ENCODE data around the gene SH3RF2.

Gene SH3RF2

DNA sequence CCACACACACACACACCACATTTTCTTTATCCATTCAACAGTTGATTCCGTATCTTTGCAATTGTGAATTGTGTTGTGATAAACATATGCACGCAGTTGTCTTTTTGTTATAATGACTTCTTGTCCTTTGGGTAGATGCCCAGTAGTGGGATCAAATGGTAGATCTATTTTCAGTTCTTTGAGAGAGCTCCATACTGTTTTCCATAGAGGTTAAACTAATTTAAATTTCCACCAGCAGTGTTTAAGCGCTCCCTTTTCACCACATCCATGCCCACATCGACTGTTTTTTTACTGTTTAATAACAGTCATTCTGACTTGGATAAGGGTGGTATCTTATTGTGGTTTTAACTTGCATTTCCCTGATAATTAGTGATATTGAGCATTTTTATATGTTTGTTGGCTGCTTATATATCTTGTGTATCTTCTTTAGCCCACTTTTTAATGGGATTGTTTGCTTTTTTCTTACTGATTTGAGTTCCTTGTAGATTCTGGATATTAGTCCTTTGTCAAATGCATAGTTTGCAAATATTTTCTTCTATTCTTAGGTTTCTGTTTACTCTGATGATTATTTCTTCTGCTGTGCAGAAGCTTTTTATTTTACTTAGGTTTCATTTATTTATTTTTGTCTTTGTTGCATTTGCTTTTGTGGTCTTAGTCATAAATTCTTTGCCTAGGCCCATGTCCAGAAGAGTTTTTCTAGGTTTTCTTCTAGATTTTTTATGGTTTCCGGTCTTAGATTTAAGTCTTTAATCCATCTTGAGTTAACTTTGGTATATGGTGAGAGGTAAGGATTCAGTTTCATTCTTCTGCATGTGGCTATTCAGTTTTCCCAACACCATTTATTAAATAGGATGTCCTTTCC is 82.4 kb downstream of the SH3RF2 start:
- H3K4me1 Mint-ChIP-seq = no peaks in the 10 kb centered on the region
- no peaks in the 10 kb centered on the region for H3K36me3 Mint-ChIP-seq
- no peak overlapping the region for H3K27ac Mint-ChIP-seq
- no peak overlapping the region for H3K4me3 Mint-ChIP-seq
- H3K27me3 Mint-ChIP-seq = peaks cover 2% of the 10 kb centered on the region
- peaks cover 5% of the 10 kb centered on the region for H3K9me3 Mint-ChIP-seq

DNA sequence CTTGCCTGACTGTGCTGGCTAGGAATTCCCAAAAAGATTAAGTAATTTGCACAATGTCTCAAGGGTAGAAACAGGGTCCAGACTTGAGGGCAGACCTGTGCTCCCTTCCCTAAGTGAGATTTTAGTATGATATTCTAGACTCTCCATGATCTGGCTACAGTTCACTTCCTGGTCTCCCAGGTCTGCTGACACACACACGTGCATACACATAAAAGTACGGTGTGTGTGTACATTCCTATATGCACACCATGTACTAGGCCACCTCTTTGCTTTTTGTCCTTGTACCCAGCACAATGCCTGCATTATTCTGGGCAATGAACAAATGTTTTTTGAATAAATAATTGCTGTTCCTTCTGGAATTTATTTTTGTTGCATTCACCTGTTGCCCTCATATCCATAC is 83.7 kb downstream of the SH3RF2 start:
- Mint-ChIP-seq H3K27ac (no peak overlapping the region), H3K4me3 (no peak overlapping the region), H3K27me3 (peaks cover 5% of the 10 kb centered on the region), H3K36me3 (no peaks in the 10 kb centered on the region), H3K4me1 (no peaks in the 10 kb centered on the region), H3K9me3 (peaks cover 5% of the 10 kb centered on the region)

DNA sequence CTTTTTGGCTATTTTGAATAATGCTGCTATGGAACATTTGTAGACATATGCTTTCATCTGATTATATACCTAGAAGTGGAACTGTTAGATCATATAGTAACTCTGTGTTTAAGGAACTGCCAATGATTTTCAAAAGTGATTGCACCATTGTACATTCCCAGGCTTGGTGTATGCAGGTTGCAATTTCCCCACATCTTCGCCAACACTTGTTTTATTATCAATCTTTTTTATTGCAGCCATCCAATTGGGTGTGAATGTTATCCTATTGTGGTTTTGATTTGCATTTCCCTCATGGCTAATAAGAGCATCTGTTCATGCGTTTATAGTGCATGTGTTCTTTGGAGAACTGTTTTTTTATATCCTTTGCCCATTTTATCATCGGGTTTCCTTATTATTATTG is 87.7 kb downstream of the SH3RF2 start:
- Mint-ChIP-seq H3K36me3 (no peaks in the 10 kb centered on the region), H3K4me1 (no peaks in the 10 kb centered on the region), H3K27me3 (peaks cover 9% of the 10 kb centered on the region), H3K9me3 (peaks cover 5% of the 10 kb centered on the region), H3K4me3 (no peak overlapping the region), H3K27ac (no peak overlapping the region)

DNA sequence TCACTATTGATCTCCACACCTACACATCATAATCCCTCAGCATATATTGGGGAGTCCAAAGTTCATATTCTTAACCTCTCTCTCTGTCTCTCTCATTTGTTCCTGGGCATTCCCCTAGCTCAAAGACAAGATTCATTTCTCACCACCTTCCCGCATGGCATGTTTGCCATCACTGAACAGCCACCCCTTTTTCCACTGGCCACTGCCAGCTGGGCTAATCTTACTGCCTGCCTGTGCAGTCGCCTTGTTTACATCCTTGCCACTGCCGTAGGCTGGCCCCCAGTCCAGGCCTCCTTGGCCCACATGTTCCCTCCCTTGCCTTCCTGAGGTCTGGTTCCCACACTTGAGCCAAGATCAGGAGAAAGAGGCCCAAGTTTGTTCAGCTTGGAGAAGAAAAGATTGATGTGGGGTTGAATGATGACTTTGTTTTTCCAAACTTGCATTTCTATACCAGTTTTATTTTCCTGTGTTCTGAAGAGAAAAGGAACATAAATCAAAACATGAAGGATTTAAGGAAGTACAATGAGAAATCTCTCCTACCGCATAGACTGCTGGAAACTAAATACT is 88.8 kb downstream of the SH3RF2 start:
- Mint-ChIP-seq H3K36me3 (no peaks in the 10 kb centered on the region), H3K4me1 (no peaks in the 10 kb centered on the region), H3K4me3 (no peak overlapping the region), H3K27ac (no peak overlapping the region), H3K27me3 (peaks cover 9% of the 10 kb centered on the region), H3K9me3 (peaks cover 4% of the 10 kb centered on the region)

DNA sequence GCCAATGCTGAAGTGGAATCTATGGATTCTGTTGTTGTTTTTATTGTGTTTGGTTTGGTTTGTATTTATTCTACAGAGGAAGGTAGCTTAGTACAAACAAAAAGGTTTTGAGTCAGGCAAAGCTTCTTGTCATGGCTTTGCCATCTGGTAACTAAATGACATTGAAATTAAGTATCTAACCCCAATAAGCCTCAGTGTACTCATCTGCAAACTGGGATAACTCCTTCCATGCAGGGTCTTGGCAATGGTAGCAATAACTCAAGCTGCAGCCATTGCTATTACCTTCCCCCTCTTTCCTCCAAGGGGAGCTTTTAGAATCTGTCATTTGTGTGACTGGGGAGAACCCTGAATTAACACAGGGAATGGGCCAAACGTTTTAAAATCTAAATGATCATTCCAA is 89.3 kb downstream of the SH3RF2 start:
- Mint-ChIP-seq H3K9me3 (no peaks in the 10 kb centered on the region), H3K36me3 (no peaks in the 10 kb centered on the region), H3K4me1 (no peaks in the 10 kb centered on the region), H3K4me3 (no peak overlapping the region), H3K27me3 (peaks cover 6% of the 10 kb centered on the region), H3K27ac (no peak overlapping the region)

DNA sequence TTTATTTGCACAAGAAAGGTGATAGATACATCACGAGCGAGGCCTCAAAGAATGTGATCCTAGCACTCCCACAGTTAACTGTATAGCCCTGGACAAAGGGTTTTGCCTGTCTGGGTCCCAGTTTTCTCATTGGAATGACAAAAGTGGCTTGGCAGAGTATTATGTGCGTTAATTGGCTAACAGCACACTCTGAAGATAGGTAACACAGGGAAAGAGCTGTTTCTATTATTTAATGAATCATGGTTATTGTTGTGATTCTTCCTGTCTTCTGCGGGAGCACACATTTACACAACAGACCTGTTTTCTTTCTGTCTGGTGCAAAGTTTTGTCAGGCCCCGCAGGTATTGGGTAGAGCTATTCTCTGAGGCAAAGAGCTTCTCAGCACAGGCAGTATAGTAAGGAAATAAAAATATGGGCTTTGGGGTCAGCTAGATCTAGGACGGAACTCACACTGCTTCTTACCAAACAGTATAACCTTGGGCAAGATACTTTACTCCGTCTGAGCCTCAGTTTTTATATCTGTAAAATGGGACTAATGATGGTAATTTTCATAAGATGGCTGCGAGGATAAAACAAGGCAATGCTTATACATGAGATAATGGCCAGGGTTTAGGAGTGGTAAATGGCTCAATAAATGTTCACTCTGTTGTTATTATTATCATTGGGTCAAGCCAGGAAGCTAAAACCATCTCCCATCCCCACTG is 90.1 kb downstream of the SH3RF2 start:
- H3K4me1 Mint-ChIP-seq = no peaks in the 10 kb centered on the region
- peaks cover 6% of the 10 kb centered on the region for H3K27me3 Mint-ChIP-seq
- no peak overlapping the region for H3K27ac Mint-ChIP-seq
- no peak overlapping the region for H3K4me3 Mint-ChIP-seq
- H3K9me3 Mint-ChIP-seq = no peaks in the 10 kb centered on the region
- H3K36me3 Mint-ChIP-seq = no peaks in the 10 kb centered on the region

DNA sequence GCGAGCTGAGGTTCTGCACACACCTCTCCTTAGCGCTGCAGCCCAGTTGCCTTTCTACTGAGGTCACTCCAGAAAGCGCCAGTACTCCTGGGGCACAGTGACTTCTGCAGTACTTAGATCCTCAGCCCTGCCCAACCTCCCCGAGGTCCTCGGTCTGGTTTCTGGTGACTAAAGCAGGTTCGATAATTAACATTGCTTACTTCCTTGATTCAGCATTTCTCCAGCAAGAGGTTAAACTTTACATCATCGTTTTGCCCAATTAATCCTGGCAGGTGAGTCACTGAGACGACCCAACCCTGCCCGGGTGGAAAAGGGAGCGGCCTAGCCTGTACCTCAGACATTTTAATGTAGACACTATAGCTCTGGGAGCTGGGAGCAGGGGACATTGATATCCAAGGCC is 91.4 kb downstream of the SH3RF2 start:
- no peaks in the 10 kb centered on the region for H3K9me3 Mint-ChIP-seq
- H3K27me3 Mint-ChIP-seq = peaks cover 6% of the 10 kb centered on the region
- H3K36me3 Mint-ChIP-seq = no peaks in the 10 kb centered on the region
- H3K27ac Mint-ChIP-seq = no peak overlapping the region
- H3K4me1 Mint-ChIP-seq = no peaks in the 10 kb centered on the region
- no peak overlapping the region for H3K4me3 Mint-ChIP-seq

DNA sequence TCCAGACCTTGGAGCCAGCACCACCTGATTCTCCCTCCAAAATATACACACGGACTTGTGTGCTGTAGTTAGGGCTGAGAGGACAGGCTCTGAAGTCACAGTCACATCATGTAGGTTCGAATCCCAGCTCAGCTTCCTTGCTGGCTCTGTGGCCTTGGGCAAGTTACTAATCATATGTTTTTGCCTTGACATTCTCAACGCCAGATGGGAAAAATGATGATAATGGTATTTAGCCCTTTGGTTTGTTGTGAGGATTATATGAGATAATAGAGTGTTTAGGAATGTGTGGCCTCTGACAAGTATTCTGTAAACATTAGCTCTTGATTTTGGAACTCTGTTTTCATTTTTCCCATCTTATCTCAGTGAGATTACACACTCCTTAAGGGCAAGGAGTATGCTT is 96.5 kb downstream of the SH3RF2 start:
- Mint-ChIP-seq H3K27ac (no peak overlapping the region), H3K4me1 (no peaks in the 10 kb centered on the region), H3K27me3 (peaks cover 2% of the 10 kb centered on the region), H3K4me3 (no peak overlapping the region), H3K36me3 (no peaks in the 10 kb centered on the region), H3K9me3 (no peaks in the 10 kb centered on the region)

DNA sequence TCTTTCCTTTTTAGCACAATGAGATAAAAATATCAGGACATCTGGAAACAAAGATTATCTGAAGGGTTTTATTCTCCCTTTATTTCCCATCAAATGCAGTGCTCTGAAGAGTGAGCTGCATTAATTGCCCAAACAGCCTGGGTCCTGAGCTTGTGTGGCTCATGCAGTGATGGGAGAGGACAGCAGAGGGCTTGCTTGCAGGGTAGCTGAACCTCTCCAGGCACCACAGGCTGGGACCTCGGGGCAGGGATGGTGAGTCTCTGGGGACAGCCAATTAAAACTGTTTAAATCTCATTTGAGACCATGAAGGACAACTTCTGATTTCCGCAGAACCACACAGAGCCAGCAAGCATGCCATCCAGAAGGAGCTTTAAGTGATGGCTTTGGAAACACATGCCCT is 97.7 kb downstream of the SH3RF2 start:
- Mint-ChIP-seq H3K27me3 (peaks cover 2% of the 10 kb centered on the region), H3K4me1 (no peaks in the 10 kb centered on the region), H3K4me3 (no peak overlapping the region), H3K9me3 (no peaks in the 10 kb centered on the region), H3K27ac (no peak overlapping the region), H3K36me3 (no peaks in the 10 kb centered on the region)

DNA sequence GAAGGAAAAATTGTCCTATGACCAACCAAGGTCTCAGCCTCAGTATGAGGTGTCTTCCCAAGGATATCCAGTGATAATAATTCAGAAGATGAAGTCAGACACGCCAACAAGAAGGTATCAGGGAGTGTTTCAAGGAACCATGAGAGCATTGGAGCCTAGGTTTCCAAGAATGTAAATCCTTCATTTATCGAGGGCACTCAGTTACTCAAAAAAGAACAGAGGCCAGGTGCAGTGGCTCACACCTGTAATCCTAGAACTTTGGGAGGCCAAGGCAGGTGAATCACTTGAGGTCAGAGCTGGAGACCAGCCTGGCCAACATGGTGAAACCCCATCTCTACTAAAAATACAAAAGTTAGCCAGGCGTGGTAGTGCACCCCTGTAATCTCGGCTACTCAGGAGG is 98.2 kb downstream of the SH3RF2 start:
- Mint-ChIP-seq H3K27ac (no peak overlapping the region), H3K4me1 (no peaks in the 10 kb centered on the region), H3K9me3 (no peaks in the 10 kb centered on the region), H3K27me3 (peaks cover 2% of the 10 kb centered on the region), H3K36me3 (no peaks in the 10 kb centered on the region), H3K4me3 (no peak overlapping the region)

DNA sequence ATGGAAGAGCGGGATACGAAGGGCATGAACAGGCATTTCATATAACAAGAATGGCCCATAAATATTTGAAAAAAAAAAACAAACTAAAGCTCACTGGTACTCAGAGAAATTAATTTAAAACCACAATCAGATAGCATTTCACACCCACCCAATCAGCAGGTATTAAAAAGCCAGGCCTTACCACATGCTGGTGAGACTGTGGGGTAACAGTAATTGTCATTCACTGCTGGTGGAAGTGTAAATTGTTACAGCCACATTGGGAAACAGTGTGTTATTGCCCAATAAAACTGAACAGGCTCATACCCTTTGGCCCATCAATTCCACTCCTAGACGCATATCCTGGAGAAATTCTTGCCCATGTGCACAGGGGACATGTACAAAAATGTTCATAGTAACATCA is 103.0 kb downstream of the SH3RF2 start:
- Mint-ChIP-seq H3K4me1 (no peaks in the 10 kb centered on the region), H3K36me3 (no peaks in the 10 kb centered on the region), H3K27ac (no peak overlapping the region), H3K9me3 (no peaks in the 10 kb centered on the region), H3K27me3 (no peaks in the 10 kb centered on the region), H3K4me3 (no peak overlapping the region)

DNA sequence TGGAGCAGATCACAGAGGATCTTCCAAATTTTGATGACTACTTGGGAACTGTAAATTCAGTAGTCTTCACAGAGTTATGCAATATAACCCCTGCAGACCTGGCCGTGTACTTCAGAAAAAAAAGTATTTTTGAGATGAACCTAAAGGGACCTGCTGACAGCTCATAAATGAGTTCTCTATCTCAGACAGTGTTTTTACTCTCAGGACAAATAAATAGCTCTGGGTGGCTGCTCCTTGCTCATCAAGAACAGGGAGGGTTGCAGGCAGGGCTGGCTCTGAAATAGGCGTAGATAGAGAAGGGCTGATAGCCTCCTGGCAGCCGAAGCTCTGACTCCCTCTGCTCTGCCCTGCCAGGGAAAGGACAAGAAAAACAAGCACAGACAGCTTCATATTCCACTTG is 104.1 kb downstream of the SH3RF2 start:
- Mint-ChIP-seq H3K27me3 (no peaks in the 10 kb centered on the region), H3K27ac (no peak overlapping the region), H3K4me3 (no peak overlapping the region), H3K36me3 (no peaks in the 10 kb centered on the region), H3K4me1 (no peaks in the 10 kb centered on the region), H3K9me3 (no peaks in the 10 kb centered on the region)

DNA sequence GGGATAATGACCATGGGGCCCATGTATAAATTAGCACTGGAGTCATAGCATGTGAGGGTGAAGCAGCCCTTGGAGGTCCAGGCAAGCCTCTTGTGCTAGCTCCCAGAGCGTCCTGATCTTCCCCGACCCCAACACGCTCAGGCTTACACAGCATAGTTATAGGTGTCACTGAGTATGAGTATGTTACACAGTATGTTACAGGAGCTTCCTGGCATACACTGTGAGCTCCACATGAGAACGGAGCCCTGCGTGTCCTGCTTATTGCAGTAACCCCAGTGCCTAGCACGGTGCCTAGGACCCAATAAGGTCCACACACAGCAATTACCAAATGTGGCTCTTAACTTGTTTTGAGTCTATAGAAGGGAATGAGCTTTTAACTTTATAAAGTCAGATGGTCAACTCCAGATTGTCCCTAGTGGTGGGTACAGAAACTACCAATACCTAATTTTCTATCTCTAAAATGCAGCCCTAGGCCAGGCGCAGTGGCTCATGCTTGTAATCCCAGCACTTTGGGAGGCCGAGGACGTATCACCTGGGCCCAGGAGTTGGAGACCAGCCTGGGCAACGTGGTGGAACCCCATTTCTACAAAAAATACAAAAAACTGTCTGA is 104.9 kb downstream of the SH3RF2 start:
- Mint-ChIP-seq H3K4me1 (no peaks in the 10 kb centered on the region), H3K9me3 (no peaks in the 10 kb centered on the region), H3K36me3 (no peaks in the 10 kb centered on the region), H3K27ac (no peak overlapping the region), H3K4me3 (no peak overlapping the region), H3K27me3 (no peaks in the 10 kb centered on the region)

DNA sequence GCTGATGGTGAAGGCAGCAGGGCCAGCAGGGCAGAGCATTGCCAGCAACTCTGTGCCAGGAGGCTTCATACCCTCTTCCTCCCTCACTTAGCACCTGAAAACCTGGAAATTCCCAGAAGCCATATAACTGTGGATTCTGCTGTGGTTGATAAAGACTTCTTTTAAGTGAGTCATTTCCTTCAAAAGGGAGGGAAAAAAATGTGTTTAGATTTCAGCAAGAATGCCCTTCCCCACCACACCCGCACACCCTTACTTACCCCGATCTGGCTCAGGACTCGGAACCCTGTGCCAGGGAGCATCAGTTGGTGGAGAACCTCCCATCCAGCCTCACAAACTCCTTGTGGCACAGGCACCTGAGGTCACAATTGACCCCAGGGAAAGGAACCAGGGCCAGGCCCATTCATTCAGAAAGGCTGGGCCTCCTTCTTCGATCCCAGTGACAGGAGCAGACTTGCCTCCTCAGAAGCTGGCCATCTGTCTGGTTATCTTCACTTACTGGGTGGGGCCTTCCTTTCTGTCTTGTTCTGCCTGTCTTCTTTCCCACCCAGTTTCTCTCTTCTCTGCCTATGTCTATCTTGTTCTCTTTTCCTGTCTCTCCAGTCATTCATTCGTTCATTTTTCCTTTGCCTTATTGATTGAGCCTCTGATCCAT is 106.4 kb downstream of the SH3RF2 start:
- Mint-ChIP-seq H3K27ac (no peak overlapping the region), H3K27me3 (no peaks in the 10 kb centered on the region), H3K4me3 (no peak overlapping the region), H3K9me3 (no peaks in the 10 kb centered on the region), H3K4me1 (no peaks in the 10 kb centered on the region), H3K36me3 (no peaks in the 10 kb centered on the region)

DNA sequence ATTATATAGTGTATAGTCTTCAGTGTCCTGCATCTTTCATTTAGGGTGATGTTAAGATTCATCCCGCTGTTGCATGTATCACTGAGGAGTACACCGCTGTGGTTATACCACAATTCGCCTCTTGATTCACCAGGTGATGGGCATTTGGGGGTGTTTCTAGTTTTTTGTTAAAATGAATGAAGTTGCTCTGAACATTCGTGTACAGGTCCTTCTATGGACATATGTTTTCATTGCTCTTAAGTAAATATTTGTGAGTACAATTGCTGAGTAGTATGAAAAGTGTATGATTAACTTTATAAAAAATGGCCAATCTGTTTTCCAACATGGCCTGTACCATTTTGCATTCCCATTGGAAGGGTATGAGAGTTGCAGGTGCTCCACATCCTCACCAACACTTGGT is 107.3 kb downstream of the SH3RF2 start:
- H3K4me3 Mint-ChIP-seq = no peak overlapping the region
- no peak overlapping the region for H3K27ac Mint-ChIP-seq
- H3K4me1 Mint-ChIP-seq = no peaks in the 10 kb centered on the region
- H3K9me3 Mint-ChIP-seq = no peaks in the 10 kb centered on the region
- H3K27me3 Mint-ChIP-seq = peaks cover 4% of the 10 kb centered on the region
- H3K36me3 Mint-ChIP-seq = no peaks in the 10 kb centered on the region

Data from activated naive CD4-positive, alpha-beta T cell treated with anti-CD3 and anti-CD28 coated beads, Interleukin-2, amount 50 U/mL, for 24 hours (primary cell).